Gastroesophageal sphincter (tissue), 4 donors: ENCODE results near the gene SRRM4. TPM values are rescaled to one million over a fixed set of nuclear protein-coding genes. Genes with fewer than 3 reads are reported as not detected.

Source experiments
- ATAC-seq: fragments of 150-250 bp; one replicate; pipeline ENCODE4 v1.9.1; 2016; ENCODE audit warnings: mild to moderate bottlenecking, moderate library complexity
- H3K27ac ChIP-seq, 4 donors: fragments of 200-600 bp; sonication (generic) in 3 of 4; 1 replicate in 3 of 4; 2 replicates in 1 of 4; pipeline ENCODE4 v1.5.1; 2016 to 2019
- H3K27me3 ChIP-seq: fragments of 200-600 bp; sonication (generic); one replicate; pipeline ENCODE4 v1.5.1; 2019
- H3K36me3 ChIP-seq, 2 donors: fragments of 200-600 bp; sonication (generic); one replicate each; pipeline ENCODE4 v1.5.1; 2019; ENCODE audit warnings: control low read depth in 1 of 2
- H3K4me1 ChIP-seq, 3 donors: fragments of 200-600 bp; sonication (generic); 1 replicate in 2 of 3; 2 replicates in 1 of 3; pipeline ENCODE4 v1.5.1; 2016 to 2019; ENCODE audit warnings: control low read depth in 2 of 3
- H3K4me3 ChIP-seq, 2 donors: fragments of 200-600 bp; sonication (generic); one replicate each; pipeline ENCODE4 v1.5.1; 2019; ENCODE audit warnings: mild to moderate bottlenecking in 1 of 2, moderate library complexity in 1 of 2
- H3K9me3 ChIP-seq, 3 donors: fragments of 200-600 bp; sonication (generic); one replicate each; pipeline ENCODE4 v1.5.1; 2017 to 2019; ENCODE audit warnings: control low read depth in 2 of 3
- CTCF ChIP-seq, 4 experiments: fragments of 200-600 bp in 2 of 4; fragments of 450-650 bp in 2 of 4; sonication (generic) in 1 of 4; IDR thresholded peaks; one replicate each; pipeline ENCODE4 v1.5.1; 2017 to 2019; ENCODE audit warnings: antibody characterized with exemption in 4 of 4, mild to moderate bottlenecking in 2 of 4, moderate library complexity in 2 of 4
- EP300 ChIP-seq: sonication (generic); formaldehyde crosslinking; IDR thresholded peaks from one replicate; pipeline ENCODE4 v1.6.1; 2017; ENCODE audit warnings: antibody characterized with exemption, mild to moderate bottlenecking
- POLR2A ChIP-seq, 2 donors: fragments of 450-650 bp; IDR thresholded peaks; one replicate each; pipeline ENCODE4 v1.6.1; 2017; ENCODE audit warnings: antibody characterized with exemption in 2 of 2, mild to moderate bottlenecking in 2 of 2, moderate library complexity in 1 of 2
- POLR2AphosphoS5 ChIP-seq: sonication (generic); formaldehyde crosslinking; IDR thresholded peaks from one replicate; pipeline ENCODE4 v1.6.1; 2017; ENCODE audit warnings: antibody characterized with exemption
- WGBS, 2 donors: methylation state at CpG; one replicate each; pipeline ENCODE4 v1.1.5; 2018; ENCODE audit warnings: low coverage in 1 of 2; 5-methylcytosine and 5-hydroxymethylcytosine counted together
- total RNA-seq, 4 donors: library from RNA; depleted of rRNA; stranded (reverse); fragments of >200 nt; gene quantifications; one replicate each; pipeline ENCODE4 v1.1.0, GENCODE V29; 2016

The SRRM4 gene
- total RNA-seq, 4 donors from 2014 or later, result 0.04 TPM; not detected in 3

DNA sequence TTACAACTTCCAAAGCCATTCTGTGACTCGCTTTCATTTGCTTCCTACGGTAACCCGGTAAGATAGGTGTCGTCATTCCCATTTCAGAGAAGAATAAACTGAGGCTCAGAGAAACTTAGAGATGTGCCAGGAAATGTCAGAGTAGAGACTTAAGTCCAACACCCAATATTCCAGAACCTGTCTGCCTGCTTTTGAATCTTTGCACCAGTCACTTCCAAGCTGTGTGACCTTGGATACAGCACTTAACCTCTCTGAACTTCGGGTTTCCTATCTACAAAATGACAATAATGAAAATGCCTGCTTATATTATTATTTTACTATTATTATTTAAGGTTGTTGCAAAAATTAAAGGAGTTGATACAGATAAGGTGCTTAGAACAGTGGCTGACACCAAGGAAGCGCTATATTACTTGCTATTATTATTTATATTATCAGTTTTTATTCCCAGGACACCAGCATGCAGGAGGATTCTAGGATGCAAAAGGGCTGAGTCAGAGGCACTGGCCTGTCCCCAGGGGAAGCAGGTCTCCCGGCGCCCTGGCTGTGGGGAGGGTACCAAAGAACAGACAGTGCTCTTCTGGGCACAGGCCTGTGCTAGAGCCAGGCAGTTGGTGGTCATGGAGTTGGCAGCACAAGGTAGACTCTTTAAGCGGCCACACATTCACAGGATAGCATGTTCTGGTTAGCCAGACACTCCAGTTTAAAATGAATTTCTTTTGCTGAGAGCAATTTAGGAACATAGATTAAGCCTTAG, 202.8 kb downstream of the SRRM4 start:
- WGBS, 2 donors, result 35 to 57% methylated on average over 6 to 8 of the region's 9 CpGs
- Histone ChIP-seq H3K4me3 (peak overlapping the region; percentile 71 to 83), H3K36me3 (peaks cover 4 to 28% of the 10 kb centered on the region in 2 donors), H3K9me3 (no peaks in the 10 kb centered on the region), H3K27me3 (no peaks in the 10 kb centered on the region), H3K27ac (peak overlapping the region; percentile 91 to 99 (median 96)), H3K4me1 (peaks cover 12 to 65% (median 25%) of the 10 kb centered on the region in 3 donors)
- TF ChIP-seq CTCF (IDR thresholded peaks at IDR 0.05) (no peak), EP300 (no peak), POLR2A (IDR thresholded peaks at IDR 0.05) (no peak)
- ATAC-seq, result no peak

GRCh38 chr12:119195256-119195655, 213.9 kb downstream of the SRRM4 start:
- 93 to 95% methylated on average over 4 to 14 of the region's 16 CpGs for WGBS, 2 donors
- peaks cover 9 to 63% of the 10 kb centered on the region in 2 donors for H3K36me3 ChIP-seq
- peak overlapping the region in 3 of 4 donors; percentile 45 to 99 (median 82) for H3K27ac ChIP-seq
- no peak overlapping the region for H3K4me3 ChIP-seq
- H3K27me3 ChIP-seq, result no peaks in the 10 kb centered on the region
- H3K4me1 ChIP-seq, result peaks cover 0 to 40% (median 10%) of the 10 kb centered on the region in 3 donors
- H3K9me3 ChIP-seq, result peaks cover 0 to 9% (median 0%) of the 10 kb centered on the region in 3 donors
- peak; percentile 4 for TF ChIP-seq POLR2AphosphoS5
- no peak for TF ChIP-seq CTCF (IDR thresholded peaks at IDR 0.05)
- no peak for TF ChIP-seq POLR2A (IDR thresholded peaks at IDR 0.05)
- no peak for TF ChIP-seq EP300
- no peak for ATAC-seq

- H3K36me3 ChIP-seq, result peaks cover 9 to 32% of the 10 kb centered on the region in 2 donors
- H3K27ac ChIP-seq, result peak overlapping the region; percentile 65 to 83 (median 82)
- H3K9me3 ChIP-seq, result peaks cover 0 to 9% (median 0%) of the 10 kb centered on the region in 3 donors
- no peaks in the 10 kb centered on the region for H3K27me3 ChIP-seq
- WGBS, 2 donors, result 80% methylated on average over 2 of the region's 2 CpGs; no CpG with 5 or more reads in 1 of the 2 donors
- peaks cover 0 to 39% (median 16%) of the 10 kb centered on the region in 3 donors for H3K4me1 ChIP-seq
- peak; percentile 71 for ATAC-seq
- no peak overlapping the region for H3K4me3 ChIP-seq
- TF ChIP-seq EP300 (no peak), POLR2A (IDR thresholded peaks at IDR 0.05) (no peak), CTCF (IDR thresholded peaks at IDR 0.05) (no peak), POLR2AphosphoS5 (peak; percentile 62)
Observed at GRCh38 chr12:119198440-119198839, 217.1 kb downstream of the SRRM4 start.

GRCh38 chr12:119200601-119201000, 219.3 kb downstream of the SRRM4 start:
- peaks cover 0 to 7% (median 0%) of the 10 kb centered on the region in 3 donors for H3K9me3 ChIP-seq
- peaks cover 0 to 60% (median 23%) of the 10 kb centered on the region in 3 donors for H3K4me1 ChIP-seq
- H3K27me3 ChIP-seq, result no peaks in the 10 kb centered on the region
- WGBS, 2 donors, result 79% methylated on average over 3 to 4 of the region's 4 CpGs
- ATAC-seq, result no peak
- H3K27ac ChIP-seq, result peak overlapping the region in 2 of 4 donors; percentile 82
- no peak overlapping the region for H3K4me3 ChIP-seq
- H3K36me3 ChIP-seq, result peaks cover 0 to 10% of the 10 kb centered on the region in 2 donors
- TF ChIP-seq CTCF (IDR thresholded peaks at IDR 0.05) (no peak), EP300 (no peak), POLR2AphosphoS5 (no peak)
